Renal cortex interstitium (tissue), 11 donors: ENCODE measurements around the gene MAB21L2. TPM values are rescaled to one million over a fixed set of nuclear protein-coding genes. Genes with fewer than 3 reads are reported as not detected.
A peak's percentile ranks its signal among the peaks of the same experiment; 100 is the strongest.

Experiments
- DNase-seq, 11 donors: peaks; one replicate each; pipeline ENCODE4 v3.0.0-alpha.2; 2013; ENCODE audit warnings: low read depth in 9 of 11, low spot score in 4 of 11; ENCODE audit errors: extremely low read depth in 1 of 11
- polyA plus RNA-seq, 3 donors: library from polyadenylated mRNA; unstranded; fragments of 120-200 nt; gene quantifications; one replicate each; pipeline ENCODE4 v1.2.1, GENCODE V29; 2013; ENCODE audit not compliant: insufficient read length in 3 of 3

The MAB21L2 gene
- polyA plus RNA-seq, 3 donors = 0.04 TPM; not detected in 2

- DNase-seq = no peak
Measured at GRCh38 chr4:150570862-150571261, 11.1 kb upstream of the MAB21L2 start.

- no peak for DNase-seq
Measured at GRCh38 chr4:150572704-150573504, 9.0 kb upstream of the MAB21L2 start.

- DNase-seq = no peak
Measured at GRCh38 chr4:150573534-150573933, 8.4 kb upstream of the MAB21L2 start.

- no peak for DNase-seq
Measured at GRCh38 chr4:150574678-150575077, 7.3 kb upstream of the MAB21L2 start.

GRCh38 chr4:150577796-150578195, 4.2 kb upstream of the MAB21L2 start:
- DNase-seq = no peak

- peak in 1 of 11 donors; percentile 33 for DNase-seq
Measured at GRCh38 chr4:150578745-150579501, 3.0 kb upstream of the MAB21L2 start.

GRCh38 chr4:150579551-150580234, 2.3 kb upstream of the MAB21L2 start:
- DNase-seq = peak in 2 of 11 donors; percentile 24 to 27

- DNase-seq = no peak
Measured at GRCh38 chr4:150580306-150580705, 1.6 kb upstream of the MAB21L2 start.

GRCh38 chr4:150581056-150581605, 820 bp upstream of the MAB21L2 start:
- DNase-seq = no peak

GRCh38 chr4:150581641-150582051, 305 bp upstream of the MAB21L2 start:
- peak in 1 of 11 donors; percentile 41 for DNase-seq

GRCh38 chr4:150582873-150583286, 929 bp downstream of the MAB21L2 start:
- DNase-seq = peak in 1 of 11 donors; percentile 14

GRCh38 chr4:150583287-150584110, 1.5 kb downstream of the MAB21L2 start:
- DNase-seq = peak in 2 of 11 donors; percentile 21 to 42

- no peak for DNase-seq
Measured at GRCh38 chr4:150584111-150584915, 2.4 kb downstream of the MAB21L2 start.

- DNase-seq = no peak
Measured at GRCh38 chr4:150585611-150586010, 3.7 kb downstream of the MAB21L2 start.

GRCh38 chr4:150586162-150586810, 4.3 kb downstream of the MAB21L2 start:
- no peak for DNase-seq

- DNase-seq = no peak
Measured at GRCh38 chr4:150588316-150588715, 6.4 kb downstream of the MAB21L2 start.

GRCh38 chr4:150589157-150589556, 7.2 kb downstream of the MAB21L2 start:
- DNase-seq = no peak
